ENCODE measurements around the gene DEXI.
"Not testable (repeated sequence)": the region's sequence is repeated elsewhere in the genome, so short reads cannot be mapped to it uniquely, and the experiment has no call there.

The DEXI gene

DNA sequence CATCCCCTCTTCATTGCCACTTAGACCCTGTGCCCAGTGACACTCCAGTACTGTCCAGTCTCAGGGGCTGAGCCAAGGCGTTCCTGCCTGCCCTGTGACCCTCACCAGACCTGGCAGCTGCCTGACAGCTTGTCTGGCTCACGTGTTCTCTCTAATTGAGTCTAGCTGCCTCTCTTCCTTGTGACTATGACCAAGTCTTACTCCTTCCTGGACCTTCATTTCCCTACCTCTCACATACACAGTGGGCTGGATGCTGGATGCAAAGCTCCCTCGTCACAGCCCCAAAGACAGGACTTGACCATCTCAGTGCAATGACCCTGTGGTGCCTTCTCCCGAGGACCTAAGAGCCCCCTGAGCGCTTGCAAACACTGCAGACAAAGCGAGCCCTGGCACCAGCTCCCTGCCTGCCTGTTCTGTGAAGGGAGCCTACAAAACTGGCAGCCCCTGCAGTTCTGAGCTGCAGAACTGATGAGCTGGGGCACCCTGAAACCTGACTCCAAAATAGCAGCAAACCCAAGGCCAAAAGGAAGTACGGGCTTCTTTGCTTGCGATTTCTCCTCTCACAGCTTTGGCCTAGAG, 1.7 kb downstream of the DEXI start:
- no peak for DNase-seq

DNA sequence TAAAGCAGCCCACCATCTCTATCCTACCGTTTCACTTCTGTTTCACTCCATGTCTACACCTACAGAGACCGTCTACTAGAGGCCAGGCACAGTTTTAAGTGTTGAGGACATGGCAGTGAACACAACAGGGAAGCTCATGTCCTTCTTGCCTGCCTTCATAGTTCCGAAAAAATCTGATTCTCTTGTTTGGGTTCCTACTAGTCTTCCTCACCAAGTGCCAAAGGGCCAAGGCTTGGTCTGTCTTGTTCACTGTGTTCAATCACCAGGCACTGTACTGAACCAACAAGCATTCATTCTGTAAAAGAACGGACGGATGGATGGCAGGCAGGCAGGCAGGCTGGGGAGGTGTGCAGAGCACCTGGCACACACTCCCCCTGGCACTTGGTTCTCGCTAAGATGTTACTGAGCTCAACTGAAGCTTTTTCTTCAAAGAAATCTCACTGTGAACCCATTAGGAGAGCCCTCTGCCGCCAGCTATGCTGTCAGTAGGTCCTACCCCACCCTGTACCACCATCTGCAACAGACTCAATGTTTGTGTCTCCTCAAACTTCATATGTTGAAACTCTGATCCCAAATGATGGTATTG, 2.5 kb downstream of the DEXI start:
- DNase-seq: no peak

DNA sequence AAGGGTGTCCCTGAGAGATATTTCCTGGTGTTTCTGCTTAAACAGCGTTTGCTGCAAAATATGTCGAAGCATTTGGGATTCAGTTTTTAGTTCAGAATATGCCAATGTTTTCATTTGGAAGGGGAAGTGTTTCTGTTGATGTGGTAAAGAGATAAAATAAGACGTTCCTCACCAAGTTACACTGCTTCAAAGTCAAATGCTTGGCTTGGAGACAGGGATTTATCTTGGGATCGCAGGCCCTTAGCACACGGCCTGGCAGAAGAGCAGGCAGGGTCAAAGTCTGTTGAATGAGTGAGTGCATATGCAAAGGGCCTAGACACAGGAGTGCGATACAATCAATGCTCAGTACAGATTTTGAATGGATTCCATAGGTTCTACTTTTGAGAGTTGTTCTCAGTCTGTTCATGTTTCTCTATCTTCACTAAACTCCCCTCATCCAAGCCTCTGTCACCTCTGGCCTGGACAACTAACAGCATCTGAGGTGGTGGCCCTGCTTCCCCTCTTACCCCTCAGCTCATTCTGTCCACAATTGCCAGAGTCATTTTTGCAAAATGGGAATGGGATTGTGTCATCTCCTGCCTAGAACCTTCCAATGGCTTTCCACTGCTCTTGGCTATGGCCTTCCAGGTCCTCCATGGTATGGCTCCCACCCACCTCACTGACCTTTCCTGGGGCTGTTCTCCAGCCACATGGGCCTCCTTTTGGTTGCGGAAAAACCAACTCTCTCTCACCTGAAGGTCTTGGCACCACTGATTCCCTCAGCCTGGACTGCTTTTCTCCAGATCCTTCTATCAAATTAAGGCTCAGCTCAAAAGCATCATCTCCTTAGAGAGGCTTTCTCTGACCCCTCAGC, 3.2 kb downstream of the DEXI start:
- DNase-seq: no peak

DNA sequence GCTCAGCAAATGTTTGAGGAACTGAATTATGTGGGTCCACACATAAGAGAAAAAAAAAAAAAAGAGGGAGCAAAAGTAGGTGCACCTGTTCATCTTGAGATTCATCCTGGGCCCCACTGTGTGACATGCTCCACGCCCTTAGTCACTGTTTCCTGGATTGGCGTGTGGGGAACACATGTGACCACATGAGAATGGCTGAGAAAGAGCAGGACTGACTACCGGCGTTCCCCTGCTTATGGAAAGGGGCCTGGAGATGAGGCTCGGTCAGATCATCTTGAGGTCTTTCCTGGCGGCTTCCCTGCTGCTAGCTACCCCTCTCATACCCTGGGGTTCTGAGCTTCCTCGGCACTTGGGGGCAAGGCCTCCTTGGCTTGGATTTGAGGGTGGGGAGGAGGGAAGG, 3.9 kb downstream of the DEXI start:
- no peak for DNase-seq

DNA sequence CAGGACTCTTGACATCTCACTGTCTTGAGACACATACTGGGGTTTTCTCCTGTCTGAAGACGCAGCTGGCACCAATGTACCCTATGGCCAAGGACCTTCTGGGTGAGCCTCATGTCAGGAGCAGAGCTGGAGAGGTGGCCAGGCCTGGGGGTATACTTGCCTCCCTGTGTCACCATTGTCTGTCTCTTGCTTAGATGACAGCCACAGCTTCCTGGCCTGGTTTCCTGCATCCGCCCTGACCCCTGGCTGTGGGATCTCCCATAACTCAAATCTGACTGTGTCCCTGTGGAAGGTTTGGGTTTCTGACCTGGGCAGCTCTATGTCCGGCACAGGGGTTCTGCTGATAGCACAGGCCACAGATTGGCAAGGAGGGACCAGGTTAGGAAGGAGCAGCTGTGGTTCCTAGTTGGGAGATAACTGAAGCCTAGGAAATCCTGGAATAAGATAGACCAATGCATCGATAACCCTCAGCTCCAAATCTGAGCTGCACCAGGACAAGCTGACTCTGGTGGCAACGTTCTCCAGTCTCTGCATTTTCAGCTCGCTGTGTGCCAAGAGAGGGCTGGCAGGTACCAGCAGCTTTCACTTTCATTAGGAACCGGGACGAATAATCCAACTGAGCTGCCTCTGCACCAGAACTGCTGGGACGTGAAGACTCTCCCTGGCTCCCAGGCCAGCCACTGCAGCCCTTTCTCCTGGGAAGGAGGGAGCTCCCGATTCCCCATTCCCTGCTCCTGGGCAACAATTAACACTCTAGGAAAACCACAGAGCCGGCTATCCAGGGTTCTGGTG, 5.0 kb downstream of the DEXI start:
- DNase-seq: no peak

DNA sequence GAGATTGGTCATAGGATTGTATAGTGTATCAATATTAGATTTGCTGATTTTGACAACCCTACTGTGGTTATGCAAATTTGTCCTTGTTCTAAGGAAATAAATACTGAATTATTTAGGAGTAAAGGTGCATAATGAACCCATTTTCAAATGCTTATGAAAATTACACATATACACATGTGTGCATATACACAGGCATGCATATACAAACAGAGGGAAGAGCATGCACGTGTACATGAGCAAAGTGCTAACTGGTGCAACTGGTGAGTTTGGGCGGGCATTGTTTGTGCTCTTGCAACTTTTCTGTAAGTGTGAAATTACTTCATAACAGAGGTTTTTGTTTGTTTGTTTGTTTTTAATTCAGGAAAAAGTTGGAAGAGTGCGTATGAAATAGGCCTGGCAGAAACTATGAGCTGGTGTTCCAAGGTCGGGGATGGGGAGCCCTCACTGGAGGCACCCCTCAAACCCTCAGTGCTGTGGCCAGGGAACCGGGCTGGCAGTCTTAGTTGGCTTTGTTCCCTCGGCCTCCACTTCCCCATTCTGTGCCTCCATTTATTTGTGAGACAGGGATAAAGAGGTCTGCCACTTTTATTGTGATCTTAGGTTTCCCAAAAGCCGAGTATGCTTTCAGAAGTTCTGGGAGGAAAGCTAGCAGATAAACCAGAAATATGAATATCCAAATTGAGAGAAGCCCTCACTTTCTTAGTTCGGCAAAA, 5.8 kb downstream of the DEXI start:
- DNase-seq: no peak

DNA sequence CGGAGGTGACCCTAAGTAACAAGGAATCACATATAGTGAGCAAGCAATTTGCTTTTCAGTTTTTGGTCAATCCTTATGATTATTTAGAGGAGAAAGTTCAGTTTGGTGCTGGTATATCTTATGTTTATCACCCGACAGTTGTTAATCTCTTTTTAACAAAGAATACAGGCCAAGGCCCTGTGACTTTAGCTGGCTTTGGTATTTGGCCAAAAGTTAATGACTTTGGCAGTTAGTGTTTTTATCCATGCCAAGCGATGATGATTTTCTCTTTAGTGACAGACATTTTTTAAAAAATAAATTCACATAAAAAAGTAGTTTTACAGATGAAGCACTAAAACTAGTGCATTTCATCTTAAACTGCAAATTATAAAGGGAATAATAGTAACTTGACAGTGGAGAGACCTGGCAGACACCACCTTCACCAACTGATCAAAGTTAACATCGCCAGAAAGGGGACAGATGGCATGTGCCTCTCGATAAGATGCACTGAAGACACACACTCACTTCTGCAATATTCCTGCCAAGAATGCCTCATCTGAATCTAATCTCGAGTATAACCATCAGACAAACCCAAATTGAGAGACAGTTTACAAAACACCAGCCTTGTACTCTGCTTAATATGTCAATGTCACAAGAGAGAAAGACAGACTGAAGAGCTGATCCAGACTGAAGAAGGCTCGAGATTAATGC, 6.9 kb downstream of the DEXI start:
- no peak for DNase-seq

DNA sequence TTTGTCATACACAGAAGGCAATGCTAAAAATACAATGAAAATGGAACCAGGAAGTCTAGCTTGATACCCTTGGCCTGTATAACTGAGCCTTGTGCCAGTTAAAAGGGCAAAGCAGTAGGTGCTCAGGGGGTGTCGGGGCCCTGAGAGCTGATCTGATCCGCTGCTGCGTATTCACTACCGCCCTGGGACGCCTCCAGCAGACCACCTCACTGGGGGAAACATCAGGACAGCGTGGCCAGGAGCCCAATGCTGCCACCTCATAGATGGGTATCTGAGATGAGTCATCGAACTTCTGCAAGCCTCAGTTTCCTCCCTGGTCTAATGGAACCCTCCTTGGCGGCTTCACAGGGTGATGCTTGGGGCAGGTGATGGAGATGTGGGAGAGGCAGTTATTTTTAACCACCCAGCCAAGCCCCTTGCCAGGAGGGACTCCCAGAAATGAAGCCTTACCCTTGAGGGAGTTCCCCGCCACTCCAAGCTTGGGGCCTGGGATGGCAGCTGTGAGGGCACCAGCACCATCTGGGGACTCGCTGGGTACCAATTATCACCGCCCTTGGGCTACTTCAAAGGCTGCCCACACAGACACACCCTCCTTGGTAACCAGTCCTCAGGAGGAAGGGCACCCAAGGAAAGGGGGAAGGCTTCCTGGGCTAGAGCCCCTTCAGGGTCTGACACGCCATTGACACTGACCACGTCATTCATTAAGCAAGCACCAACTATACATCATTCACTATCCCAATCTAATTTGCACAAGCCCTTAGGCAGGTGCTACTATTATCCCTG, 7.8 kb downstream of the DEXI start:
- no peak for DNase-seq

DNA sequence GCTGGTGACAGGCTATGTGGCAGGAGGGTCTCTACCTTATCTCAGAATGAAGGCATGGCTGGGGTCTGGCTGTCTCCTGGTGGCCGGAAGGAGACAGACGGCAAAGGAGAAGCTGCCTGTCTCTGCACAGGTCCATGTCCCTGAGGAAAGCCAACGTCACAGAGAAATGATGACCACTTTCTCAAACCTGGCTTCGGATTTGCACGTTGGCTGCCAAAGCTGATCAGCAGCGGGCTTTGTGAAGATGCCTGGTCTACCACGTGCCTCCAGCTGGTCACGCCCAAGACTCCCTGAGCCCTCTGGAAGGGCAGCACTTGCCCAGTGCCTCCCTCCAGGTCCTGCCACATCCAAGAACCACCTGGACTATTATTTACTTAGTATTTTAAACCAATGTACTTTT, 8.4 kb downstream of the DEXI start:
- no peak for DNase-seq

DNA sequence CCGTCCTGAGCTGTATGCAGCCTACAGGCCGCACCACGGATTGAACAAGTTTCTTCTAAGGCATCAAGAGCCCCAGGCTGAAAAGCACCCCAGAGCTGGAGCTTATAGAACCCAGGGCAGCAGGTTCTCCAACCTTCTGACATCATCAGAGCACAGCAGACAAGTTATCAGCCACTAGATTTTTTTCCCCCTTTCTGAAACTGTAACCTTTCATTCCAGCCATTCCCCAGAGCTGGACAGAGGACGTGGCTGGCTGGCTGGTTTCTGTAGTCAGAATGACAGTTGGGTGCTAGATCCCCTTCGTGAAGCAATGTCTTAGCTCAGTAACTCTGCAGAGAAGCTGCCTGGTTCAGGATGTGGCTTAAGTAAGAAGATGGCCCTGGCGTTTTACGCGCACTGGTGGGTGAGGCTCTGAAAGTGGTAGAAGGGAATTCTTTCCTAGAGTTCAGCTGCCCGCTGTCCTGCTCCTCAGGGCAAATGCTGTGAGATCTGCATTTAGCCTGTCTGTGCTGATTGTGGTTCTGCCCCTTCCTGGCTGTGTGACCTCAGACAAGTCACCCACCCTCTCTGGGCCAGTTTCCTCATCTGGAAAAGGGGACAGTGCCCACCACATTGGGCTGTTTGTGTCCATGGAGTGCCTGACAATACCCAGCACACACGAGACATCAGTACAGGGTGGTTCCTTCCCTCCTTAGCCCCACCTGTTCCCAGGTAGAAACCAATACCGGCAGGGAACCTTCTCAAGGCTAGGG, 9.1 kb downstream of the DEXI start:
- no peak for DNase-seq

DNA sequence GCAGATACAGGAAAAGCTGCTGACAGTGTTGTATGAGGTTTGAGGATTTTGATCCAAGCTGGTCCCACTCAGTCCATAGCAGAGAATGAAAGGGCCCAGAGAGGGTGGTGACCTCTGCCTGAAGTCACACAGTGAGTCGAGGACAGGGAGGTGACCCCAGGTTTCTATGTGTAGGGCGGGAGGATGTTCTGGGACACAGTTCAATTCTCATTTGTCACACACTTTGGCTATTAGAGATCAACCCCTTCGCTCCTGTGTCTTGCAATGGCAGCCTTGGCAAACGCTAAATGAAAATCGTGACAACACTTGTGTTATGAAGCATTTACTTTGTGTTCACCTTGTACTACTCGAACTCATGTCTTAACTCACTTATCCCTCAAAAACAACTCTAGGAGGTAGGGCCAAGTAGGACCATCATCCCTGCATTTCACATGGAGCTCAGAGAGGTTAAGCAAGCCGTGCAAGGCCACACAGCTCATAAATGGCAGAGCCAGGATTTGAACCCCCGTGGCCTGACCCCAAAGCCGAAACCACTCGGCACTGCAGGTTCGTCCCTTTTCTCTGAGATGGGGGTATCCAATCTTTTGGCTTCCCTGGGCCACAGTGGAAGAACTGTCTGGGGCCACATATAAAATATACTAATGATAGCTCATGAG, 10.2 kb downstream of the DEXI start:
- no peak for DNase-seq

DNA sequence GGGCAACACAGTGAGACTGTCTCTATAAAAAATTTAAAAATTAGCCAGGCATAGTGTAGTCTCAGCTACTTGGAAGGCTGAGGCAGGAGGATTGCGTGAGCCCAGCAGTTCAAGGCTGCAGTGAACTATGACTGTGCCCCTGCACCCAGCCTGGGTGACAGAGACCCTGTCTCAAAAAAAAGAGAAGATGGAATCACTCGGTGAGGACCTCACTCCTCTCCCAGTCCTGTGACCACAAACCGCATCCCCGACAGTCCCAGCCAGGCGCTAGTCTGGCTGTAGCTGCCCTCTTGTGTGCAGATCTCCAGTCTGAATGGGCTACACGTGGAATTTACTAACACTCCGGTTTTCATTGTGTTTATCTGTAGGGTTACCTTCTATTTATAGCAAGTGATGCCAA, 11.1 kb downstream of the DEXI start:
- DNase-seq: no peak

DNA sequence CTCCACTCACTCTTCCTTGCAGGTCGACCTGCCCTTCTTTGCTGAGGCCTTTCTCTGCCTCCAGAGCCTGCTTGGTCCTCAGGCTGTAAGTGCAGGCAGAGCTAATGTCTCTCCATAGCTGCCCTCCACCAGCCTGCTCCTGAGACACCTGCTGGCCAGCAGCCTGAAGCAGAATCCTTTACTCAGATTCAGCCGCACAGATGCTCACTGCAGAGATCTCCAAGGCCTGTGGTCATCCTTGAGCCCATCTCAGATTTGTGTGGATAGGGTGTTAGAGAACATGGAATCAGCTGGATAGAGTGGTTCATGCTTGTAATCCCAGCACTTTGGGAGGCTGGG, 11.5 kb downstream of the DEXI start:
- DNase-seq: no peak

DNA sequence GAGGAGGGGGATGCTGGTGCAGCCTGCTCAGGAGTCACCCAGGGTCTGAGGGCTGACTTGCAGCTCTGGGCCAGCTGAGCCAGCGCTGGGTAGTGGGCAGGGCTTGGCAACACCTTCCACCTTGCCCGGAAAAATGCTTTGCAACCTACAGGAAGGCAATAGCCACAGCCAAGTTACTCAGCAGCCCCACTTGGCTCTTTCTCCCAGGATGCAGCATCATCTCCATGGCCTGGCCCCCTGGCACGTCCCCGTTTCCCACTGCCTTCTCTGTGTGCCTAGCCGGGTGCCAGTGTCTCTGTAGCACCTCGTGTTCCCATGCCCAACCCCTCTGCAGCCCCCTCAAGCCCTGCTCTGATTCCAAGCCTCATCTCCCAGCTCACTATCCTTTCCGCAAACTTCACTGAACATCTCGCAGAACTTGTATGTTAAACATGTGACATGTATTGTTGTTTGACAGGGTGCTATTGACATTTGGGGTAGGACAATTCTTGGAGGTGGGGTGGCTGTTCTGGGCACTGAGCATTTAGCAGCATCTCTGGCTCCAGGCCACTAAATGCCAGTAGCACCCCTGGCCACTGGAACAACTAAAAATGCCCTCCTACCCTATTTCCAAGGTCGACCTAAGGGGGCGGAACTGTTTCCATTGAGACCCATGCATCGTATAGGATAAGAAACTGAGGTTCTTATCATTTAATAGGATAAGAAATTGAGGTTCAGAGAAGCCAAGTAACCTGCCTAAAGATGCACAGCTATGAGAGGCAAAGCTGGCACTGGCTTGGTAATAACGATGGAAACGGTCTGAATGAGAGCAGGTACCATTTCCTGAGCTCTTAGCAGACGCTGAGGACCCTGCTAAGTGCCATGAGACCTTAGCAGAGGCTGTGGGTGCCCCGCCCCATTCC, 12.2 kb downstream of the DEXI start:
- no peak for DNase-seq

DNA sequence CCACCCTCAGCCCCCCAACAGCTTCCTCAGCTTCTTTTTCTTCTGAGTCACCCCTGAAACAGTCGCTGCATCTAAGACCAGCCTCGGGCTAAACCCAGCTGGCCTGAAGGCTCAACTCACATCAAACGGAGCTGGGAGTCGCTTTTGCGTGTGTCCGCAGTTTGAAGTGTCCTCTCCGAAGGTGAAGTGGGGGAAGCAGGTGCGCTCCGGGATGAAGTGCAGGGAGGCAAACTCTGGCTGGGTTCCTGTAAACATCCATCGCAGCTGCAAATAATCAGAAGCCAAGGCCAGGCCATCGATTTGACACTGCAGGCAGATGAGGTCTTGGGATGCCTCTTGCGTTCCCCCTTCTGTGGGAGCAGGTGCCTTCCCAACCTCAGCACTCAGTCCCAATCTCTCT, 13.2 kb downstream of the DEXI start:
- not testable (repeated sequence) for DNase-seq

DNA sequence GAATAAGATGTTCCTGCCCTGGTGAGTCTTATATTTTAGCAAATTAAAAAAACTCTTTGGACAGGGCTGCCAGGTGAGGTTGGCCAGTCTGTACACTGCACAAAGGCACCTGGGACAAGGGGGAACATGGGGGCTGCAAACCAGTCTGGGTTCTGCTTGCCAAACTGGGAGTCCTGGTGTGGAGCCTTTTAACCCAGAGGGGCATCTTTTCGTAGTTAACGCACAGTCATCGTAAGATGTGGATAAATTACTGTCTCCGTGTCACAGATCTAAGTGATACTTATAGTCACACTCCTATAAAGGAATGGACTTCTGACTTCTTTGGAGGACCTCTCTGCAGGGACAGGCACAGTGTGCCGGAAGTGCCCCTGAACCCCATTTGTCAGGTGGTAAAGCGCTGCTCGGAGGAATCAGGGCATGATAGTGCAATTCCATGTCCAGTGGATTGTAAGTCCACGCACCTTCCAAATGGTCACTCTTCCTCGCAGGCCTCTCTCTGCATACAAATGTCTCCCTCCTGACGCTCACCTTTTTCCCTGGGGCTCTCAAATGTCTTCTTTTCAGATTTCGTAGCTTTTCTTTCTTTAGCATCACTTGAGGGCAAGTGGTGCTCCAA, 14.7 kb downstream of the DEXI start:
- no peak for DNase-seq

DNA sequence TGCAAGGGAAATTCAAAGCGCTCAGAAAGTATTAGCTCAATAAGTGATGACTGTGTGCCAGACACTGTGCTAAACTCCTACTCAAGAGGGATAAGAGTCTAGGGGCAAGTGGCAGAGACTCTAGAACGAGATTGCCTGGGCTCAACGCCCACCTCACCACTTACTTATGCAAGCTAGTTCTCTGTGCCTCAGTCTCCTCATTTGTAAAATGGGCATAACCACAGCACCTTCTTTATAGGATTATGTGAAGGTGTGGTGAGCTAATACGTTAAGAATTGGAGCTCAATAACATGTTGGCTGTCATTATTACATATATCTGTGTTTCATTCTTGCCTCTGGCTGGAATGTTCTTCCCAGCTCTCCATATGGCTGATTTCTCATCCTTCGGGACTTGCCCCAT, 15.4 kb downstream of the DEXI start:
- DNase-seq: no peak

DNA sequence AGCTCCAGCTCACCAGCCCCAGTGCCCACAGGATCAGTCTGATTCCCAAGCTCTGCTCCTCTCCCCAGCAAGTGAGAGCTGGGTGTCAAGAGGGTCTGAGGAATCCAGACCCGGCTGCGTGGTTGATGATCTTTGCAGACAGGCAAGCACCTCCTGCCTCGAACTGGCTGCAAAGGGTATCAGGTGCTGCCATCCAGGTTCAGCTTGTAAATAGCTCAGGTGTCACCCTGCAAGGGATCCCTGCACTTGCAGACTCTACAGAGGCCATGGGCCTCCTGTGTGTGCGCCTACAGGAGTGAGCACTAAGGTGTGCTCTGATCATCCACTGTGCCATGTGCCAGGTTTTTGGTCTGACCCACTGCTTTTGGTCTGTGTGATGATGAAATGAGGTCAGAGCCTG, 16.2 kb downstream of the DEXI start:
- DNase-seq: no peak

DNA sequence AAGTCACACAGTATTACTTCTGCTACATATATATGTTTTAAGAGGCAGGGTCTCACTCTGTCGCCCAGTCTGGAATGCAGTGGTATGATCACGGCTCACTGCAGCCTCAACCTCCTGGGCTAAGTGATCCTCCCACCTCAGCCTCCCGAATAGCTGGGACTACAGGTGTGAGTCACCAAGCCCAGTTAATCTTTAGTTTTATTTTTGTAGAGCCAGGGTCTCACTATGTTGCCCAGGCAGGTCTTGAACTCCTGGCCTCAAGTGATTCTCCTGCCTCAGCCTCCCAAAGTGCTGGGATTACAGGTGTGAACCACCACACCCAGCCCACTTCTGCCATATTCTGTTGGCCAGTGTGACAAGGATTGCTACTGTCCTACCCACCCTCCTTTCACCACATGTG, 17.0 kb downstream of the DEXI start:
- not testable (repeated sequence) for DNase-seq
